Activated CD4-positive, alpha-beta T cell treated with anti-CD3 and anti-CD28 coated beads, Interleukin-2, amount 50 U/mL, for 4 hours (primary cell): ENCODE data around the gene GARIN3.
"Not testable (repeated sequence)": the region's sequence is repeated elsewhere in the genome, so short reads cannot be mapped to it uniquely, and the experiment has no call there.

Source experiments
- DNase-seq, 2 experiments: peaks; one replicate each; pipeline ENCODE4 v3.0.0-alpha.2; 2020

Gene GARIN3

DNA sequence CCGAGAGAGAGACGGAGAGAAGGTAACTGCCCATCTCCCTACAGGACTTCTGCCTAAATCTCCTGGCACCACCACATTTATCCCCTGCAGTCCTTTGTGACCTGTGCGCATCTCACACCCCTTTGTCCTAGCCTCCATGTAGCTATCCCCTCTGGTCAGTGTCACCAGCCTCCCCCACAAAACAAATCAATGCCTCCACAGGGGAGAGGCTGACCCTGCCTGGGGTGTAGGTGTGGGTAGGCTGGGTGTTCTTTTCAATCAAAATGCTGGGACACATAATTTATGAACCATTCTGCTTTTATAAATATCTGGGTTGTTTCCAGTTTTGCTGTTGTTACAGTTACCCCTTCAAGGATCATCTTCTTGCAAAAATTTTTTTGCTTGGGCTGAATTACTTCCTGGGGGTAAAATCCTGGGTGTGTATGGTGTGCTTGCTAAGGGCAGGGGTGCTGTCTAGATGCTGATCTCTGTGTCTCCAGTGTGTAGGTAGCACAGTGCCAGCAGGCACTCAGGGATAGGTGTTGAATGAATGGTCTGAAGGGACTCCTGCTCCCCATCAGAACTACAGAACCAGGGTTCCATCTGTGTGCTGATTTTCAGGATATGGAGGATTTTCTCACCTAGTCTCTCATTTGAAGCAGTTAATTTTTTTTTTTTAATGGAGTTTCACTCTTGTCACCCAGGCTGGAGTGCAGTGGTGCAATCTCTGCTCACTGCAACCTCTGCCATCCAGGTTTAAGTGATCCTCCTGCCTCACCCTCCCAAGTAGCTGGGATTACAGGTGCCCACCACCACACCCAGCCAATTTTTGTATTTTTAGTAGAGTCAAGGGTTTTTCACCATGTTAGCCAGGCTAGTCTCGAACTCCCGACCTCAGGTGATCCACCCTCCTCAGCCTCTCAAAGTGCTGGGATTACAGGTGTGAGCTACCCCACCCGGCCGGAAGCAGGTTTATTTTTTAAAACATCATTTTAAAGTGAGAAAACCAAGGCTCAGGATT is at the start of gene GARIN3:
TSS of gene GARIN3 (minus strand) at position 51 of the 1,000 bp plus-strand sequence. CDS start 96 bp downstream, outside the sequence.
- DNase-seq: no peak

DNA sequence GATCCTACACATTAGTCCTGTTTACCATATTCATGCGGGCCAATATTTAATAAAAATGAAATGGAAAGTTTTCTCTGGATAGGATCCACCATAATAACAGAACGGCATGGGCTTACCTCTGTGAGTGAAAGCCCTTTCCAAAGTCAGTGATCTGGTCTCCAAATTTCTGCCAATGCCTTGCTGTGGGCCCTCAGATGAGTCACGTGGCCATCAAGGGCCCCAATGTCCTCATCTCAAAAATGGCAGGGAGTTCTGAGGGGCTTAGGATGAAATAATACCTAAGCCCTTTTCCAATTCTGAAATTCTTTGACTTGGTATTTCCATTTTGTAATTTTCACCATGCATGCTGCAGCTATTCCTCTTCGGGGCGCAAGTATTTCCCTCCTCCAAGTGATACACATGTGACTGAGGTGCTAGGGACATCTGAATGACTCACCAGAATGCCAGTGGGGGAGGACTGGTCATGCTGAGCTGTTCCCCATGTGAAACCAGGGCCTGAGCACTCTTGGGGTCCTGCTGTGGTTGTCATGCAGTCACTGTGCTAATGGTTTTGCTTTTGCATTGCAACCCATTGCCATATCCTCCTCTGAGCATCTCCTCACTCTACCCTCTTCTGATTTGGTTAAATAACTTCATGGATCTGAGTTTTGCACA is 49.6 kb upstream of the GARIN3 start:
- DNase-seq: no peak

DNA sequence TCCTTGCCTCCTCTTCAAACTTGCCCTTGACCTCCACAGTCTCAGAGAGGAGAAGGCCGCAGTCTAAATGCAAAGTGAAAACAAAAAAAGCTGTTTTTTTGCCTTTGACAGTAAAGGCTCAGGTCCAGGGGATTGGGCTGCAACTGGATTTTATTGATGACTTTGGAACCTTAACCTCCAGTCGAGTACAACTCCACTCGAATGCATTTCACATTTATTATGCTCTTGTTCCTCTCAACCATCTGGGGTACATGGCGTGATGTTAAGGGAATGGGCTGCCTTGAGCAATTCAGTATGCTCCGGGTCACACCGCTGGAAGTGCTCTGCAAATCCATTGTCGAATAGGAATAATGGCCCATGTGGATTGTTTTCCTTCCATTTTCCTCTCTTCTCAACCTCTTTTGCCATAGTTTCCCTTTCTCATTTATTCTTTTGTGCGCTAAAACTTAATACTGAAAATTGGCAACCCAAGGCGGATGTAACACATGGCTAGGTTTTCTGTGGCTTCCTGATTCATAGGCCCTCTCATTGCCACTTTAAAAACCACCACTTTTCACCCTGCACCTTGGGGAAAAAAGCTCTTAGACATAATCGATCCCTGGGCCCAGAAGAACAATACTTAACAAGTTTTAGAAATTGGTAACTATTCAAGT is 48.9 kb upstream of the GARIN3 start:
- DNase-seq: no peak

DNA sequence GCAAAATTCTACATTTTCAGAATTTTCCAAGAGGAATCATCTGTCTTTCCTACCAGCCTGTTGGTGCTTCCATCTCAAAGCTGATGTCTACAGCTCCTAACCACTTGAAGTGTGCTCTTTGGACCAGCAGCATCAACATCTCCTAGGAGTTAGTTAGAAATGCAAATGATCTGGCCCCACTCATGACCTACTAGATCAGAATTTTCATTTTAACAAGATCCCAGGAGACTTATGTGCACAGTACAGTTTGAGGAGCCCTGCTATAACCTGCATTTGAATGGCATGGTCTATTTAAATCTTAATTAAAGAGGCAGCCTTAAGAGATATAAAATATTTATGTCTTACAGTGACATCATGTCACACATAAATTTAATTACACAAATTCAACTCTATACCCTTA is 48.4 kb upstream of the GARIN3 start:
- no peak for DNase-seq

DNA sequence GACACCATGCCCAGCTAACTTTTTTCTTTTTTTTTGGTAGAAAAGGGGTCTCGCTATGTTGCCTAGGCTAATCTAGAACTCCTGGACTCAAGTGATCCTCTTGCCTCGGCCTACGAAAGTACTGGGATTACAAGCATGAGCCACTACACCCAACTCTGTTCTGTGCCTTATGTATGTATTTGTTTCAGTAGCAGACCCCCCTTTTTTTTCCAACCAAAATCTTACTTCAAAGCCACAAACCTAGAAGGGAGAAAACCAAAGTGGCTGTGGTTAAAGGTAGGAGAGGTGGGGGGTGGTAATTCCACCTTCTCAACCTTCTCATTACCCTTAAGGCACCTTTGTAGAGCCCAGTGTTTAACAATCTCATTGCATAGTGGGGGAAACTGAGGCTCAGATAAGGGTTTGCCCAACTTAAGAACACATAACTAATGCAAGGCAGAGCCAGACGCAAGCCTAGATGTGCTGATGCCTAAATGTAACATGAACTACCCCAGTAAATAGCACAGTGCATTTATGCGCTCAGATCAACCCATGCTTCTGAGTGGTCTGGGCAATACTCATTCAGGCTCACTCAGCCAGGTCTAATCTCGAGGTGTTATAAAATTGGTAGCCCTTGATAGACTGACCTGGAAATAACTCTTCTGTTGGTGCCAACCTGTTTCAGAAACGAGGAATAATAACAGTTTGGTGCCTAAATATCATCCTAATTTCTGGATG is 47.6 kb upstream of the GARIN3 start:
- no peak for DNase-seq

DNA sequence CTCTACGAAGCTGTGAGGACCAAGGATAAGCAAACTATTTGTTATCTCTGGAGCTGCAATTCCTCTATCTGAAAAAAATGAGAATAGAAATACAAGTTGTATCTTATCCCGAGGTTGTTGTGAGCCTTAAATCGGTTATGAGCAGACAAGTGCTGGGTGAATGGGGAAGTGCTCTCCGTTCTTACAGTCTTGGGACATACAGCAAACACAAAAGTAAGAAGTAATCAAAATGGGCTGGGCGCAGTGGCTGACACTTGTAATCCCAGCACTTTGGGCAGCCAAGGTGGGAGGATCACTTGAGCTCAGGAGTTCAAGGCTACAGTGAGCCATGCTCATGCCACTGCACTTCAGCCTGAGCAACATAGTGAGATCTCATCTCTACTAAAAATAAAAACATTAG is 46.2 kb upstream of the GARIN3 start:
- DNase-seq: no peak

DNA sequence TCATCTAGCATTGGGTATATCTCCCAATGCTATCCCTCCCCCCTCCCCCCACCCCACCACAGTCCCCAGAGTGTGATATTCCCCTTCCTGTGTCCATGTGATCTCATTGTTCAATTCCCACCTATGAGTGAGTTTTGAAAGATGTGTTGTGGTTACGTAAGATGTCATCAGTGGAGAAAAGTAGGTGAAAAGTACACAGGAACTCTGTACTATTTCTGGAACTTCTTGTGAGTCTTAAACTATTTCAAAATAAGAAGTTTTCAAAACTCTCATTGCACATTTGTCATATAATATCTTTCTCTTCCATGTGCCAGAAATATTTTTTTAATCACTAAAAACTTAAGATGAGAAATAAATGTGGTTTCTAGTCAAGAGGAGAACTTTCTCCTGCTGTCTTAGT is 44.6 kb upstream of the GARIN3 start:
- DNase-seq: not testable (repeated sequence)

DNA sequence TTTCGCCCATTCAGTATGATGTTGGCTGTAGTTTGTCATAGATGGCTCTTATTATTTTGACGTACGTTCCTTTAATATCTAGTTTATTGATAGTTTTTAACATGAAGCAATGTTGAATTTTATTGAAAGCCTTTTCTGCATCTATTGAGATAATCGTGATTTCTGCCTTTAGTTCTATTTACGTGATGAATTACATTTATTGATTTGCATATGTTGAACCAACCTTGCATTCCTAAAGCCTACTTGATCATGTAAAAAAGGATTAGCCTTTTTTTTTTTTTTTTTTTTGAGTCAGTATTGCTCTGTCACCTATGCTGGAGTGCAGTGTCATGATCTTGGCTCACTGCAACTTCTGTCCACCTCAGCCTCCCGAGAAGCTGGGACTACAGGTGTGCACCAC is 39.6 kb upstream of the GARIN3 start:
- no peak for DNase-seq

DNA sequence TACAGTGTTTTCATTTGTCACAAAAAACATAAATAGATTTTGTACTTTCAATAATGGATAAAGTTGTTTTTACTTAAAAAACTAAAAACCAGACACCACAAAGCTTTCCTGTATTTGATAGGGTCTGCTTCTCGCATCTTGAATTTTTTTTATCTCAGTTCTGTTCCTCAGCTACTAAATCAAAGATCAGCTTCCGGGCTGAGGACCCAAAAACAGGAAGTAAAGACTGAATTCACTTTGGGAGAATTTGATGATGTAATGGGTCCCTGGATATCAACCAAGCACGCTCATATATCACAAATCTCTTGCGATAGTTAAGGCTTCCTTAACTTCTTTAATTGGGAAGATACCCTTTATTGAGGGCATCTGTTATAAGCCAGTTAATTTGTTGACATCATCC is 38.7 kb upstream of the GARIN3 start:
- no peak for DNase-seq

DNA sequence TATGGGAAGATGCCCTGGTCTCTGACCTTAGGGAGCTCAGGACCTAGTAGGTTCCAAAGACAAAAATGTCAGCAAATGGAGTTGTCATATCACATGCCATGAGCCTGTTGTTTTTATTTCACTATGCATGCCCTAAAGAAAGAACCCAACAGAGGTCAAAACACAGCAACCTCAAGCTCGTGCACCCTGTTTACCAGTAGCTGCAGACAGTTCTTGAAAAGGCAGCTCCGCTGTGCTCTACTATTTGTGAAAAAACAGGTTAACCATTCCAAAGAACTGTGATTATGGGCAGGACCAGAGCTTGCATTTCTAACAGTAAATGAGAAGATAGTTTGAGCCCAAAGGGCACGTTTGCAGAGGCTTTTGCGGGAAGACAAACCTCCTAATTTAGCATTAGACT is 37.4 kb upstream of the GARIN3 start:
- DNase-seq: no peak

DNA sequence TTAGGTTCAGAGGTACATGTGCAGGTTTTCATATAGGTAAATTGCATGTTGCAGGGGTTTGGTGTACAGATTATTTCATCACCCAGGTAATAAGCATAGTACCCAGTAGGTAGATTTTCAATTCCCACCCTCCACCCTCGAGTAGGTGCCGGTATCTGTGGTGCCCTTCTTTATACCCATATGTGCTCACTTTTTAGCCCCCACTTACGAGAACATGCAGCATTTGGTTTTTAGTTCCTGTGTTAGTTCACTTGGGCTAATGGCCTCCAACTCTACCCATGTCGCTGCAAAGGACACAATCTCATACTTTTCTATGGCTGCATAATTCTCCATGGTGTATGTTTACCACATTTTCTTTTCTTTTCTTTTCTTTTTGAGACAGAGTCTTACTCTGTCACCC is 35.8 kb upstream of the GARIN3 start:
- DNase-seq: no peak

DNA sequence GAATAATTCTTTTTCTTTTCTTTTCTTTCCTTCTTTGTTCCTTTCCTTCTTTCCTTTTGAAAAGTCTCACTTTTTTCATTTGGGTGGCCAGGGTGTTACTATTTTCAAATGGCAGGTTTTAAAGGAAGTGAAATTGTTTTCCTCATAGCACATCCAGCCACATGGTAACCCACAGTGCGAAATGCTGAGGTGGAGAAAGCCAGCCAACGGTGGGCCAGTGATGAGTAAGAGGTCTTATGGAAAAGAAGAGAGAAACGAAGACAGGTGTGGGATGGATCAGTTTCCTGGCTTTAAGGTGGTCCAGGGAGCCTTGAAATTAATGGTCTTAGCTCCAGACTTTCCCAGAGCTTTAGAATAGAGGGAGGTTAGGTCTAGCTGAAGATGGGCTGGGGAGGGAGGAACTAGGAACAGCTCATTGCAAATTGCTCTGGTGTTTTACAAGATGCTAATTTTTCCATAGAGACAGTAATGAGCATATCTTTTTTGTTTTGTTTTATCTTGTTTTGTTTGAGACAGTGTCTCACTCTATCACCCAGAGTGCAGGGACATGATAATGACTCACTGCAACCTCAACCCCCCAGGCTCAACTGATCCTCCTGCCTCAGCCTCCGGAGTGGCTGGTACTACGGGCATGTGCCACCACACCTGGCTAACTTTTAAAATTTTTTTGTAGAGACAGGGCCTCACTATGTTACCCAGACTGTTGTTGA is 32.4 kb upstream of the GARIN3 start:
- peak; percentile 62 to 66 for DNase-seq

DNA sequence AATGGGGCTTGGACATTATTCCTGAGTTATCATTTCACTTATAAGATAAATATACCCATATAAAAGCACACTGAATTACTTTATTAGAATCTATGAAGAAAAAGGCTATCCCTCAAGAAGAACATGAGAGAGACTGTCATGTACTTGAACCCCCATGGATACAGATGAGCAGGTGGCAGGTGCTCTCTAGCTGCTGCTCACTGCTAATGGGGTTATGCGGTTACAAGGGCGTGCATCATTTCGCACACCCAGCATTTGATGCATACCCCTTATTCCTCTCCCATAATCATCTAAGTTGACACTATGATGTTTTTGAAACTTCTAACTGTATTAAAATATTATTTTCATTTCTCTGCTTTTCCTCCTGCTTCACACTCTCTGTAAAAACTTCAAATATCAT is 31.0 kb upstream of the GARIN3 start:
- no peak for DNase-seq

DNA sequence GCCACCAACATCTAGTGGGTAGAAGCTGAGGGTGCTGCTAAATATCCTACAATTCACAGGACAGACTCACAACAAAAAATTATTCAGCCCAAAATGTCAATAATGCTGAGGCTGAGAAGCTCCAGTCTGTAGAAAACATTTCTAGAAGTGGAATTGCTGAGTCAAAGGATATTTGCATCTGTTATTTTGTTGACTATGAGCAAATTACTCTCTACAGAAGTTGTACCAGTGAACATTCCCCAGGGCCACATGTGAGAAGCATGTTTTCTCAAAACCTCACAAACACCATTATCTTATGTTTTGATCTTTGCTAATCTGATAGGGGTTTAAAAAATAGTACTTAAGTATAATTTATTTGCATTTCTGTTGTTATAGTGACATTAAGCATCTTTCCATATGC is 30.0 kb upstream of the GARIN3 start:
- no peak for DNase-seq

DNA sequence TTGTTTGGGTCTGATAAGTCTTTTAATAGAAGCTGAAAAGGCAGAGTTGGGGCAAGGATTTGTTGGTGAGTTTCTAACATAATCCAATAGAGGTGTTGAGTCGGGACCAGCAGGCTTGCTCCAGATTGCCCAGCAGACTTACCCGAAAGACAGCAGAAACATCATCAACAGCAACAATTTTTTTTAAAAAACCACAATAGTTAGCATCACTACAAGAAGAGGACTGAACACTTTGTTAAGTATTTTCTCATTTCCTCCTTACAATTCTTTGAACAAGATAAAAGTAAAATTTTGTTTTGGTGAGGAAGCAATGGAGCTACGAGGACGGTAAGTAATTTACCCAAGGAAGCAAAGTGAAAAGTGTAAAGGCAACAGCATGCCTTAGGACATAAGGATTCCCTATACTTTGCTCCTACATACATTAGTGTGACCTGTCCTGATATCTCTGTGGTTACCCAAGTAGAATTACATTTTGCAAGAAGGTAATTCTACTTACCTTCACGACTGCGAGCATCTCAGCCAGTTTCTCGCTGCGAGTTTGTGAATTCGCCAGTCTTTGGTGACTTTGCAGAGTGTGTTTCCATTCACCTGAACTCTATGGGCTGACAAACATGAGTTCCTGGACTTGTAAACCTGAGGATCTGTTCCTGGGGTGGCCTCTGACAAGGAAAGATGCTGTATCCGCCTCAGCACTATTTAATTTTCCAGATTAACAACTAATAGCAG is 27.8 kb upstream of the GARIN3 start:
- DNase-seq: no peak

DNA sequence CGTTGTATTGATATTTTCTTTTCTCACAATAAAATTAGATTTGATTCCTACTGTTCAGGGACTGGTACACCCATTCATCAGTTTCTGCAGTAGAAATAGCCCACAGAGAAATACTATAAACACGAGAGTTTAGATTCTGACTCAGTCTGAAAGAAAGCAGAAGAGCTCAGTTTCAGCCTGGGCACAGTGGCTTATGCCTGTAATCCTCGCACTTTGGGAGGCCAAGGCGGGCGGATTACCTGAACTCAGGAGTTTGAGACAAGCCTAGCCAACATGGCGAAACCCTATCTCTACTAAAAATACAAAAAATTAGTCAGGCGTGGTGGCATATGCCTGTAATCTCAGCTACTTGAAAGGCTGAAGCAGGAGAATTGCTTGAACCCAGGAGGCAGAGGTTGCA is 23.2 kb upstream of the GARIN3 start:
- no peak for DNase-seq

DNA sequence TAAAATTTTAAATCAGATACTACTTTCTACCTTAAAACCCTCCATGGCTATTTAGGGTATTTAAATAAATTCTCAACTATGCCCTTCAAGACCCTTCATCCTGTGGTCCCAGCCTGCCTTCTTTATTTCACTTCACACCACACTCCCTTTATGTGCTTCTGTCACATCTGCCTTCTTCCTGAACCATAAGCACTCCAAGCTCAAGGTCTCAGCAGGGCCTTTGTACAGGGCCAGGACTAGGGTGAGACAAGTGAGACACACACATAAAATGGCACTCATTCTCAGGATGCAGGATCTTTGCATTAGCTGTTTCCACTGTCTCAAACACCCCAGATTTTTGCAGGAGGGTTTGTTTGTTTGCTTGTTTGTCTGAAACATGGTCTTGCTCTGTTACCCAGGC is 22.2 kb upstream of the GARIN3 start:
- no peak for DNase-seq

DNA sequence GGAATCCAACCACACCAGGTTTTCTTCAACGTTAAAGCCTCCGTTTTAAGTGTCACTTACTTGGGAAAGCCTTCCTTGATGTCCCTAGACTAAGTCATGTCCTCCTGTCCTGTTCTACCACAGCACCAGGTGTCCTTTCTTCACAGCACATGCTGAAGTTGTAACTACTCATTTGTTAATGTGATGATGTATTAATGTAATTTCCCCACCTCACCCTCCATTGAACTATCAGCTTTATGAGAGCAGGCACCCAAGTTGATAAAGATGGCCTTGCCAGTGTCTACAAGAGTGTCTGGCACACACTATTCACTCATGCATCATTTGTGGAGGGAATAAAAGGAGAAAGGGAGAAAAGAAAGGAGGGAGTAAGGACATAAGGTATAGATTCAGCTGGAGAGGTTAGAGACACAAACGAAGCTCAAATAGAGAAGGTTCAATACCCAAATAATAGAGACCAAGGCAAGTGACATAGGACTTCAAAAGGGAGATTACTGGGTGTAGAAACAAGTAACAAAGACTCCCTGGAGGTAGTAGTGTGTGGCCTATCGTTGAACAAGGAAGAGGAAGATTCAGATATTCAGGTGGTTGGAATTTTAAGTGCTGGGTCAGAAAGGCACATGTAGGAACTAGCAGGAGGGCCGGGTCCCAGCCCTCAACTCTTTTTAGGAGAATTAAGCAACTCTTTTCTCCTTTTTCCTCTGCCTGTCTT is 21.1 kb upstream of the GARIN3 start:
- DNase-seq: no peak

DNA sequence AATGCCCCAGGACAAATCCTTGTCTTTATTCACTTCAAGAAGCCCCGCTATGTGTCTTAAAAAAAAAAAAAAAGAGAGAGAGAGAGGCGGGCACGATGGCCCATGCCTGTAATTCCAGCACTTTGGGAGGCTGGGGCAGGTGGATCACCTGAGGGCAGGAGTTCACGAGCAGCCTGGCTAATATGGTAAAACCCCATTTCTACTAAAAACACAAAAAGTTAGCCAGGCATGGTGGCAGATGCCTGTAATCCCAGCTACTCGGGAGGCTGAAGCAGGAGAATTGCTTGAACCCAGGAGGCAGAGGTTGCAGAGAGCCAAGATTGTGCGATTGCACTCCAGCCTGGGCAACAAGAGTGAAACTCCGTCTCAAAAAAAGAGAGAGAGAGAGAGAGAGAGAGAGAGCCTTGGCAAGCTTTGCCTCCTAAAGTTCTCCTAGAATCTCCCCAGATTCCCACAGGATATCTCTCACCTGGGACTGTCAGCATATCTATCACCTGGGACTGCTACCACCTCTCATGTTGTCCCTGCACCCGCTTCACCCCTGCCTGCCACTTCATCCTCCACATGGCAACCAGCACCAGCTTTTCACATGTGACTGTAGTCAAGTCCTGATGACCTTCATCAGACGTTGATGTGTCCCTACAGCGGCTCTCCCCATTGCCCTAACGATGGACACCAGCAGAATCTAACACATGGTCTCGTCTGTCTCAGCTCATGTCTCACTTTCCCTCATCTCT is 20.4 kb upstream of the GARIN3 start:
- DNase-seq: no peak

DNA sequence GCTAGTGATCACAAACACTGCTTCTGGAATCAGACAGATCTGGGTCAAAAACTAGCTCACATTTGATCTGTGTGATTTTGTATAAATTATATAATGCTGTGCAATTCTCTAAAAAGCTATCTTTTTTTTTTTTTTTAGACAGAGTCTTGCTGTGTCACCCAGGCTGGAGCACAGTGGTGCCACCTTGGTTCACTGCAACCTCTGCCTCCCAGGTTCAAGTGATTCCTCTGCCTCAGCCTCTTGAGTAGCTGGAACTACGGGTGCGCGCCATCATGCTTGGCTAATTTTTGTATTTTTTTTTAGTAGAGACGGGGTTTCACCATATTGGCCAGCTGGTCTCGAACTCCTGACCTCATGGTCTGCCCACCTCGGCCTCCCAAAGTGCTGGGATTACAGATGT is 19.1 kb upstream of the GARIN3 start:
- DNase-seq: not testable (repeated sequence)
